ENCODE results near the gene TPRG1L. TPM values are rescaled to one million over a fixed set of nuclear protein-coding genes. Genes with fewer than 3 reads are reported as not detected.
"Not testable (repeated sequence)": the region's sequence is repeated elsewhere in the genome, so short reads cannot be mapped to it uniquely, and the experiment has no call there.

Gene TPRG1L
- total RNA-seq, 6 donors from 2014 or later, result 16.6 to 48.3 (median 40.2) TPM

DNA sequence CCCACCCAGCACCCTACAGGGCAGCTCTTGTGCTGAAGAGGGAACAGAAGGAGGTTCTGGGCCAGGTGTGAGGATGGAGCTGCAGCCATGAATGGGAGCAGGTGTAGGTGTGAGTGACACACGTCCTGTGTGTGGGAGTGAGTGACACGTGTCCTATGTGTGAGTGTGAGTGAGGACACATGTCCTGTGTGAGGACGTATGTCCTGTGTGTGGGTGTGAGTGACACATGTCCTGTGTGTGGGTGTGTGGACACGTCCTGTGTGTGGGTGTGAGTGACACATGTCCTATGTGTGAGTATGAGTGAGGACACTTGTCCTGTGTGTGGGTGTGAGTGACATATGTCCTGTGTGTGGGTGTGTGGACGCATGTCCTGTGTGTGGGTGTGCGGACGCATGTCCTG lies 39.9 kb upstream of the TPRG1L start:
- ATAC-seq (ENCODE audit: low FRiP score in 2 of 2), result no peak
- no peak for DNase-seq
- no peak overlapping the region for H3K4me3 ChIP-seq
- TF ChIP-seq, protein P1, sequence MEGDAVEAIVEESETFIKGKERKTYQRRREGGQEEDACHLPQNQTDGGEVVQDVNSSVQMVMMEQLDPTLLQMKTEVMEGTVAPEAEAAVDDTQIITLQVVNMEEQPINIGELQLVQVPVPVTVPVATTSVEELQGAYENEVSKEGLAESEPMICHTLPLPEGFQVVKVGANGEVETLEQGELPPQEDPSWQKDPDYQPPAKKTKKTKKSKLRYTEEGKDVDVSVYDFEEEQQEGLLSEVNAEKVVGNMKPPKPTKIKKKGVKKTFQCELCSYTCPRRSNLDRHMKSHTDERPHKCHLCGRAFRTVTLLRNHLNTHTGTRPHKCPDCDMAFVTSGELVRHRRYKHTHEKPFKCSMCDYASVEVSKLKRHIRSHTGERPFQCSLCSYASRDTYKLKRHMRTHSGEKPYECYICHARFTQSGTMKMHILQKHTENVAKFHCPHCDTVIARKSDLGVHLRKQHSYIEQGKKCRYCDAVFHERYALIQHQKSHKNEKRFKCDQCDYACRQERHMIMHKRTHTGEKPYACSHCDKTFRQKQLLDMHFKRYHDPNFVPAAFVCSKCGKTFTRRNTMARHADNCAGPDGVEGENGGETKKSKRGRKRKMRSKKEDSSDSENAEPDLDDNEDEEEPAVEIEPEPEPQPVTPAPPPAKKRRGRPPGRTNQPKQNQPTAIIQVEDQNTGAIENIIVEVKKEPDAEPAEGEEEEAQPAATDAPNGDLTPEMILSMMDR (IDR thresholded peaks at IDR 0.05), result no peak
- TF ChIP-seq POLR2AphosphoS5 (IDR thresholded peaks at IDR 0.05) (no peak), EP300 (IDR thresholded peaks at IDR 0.05) (no peak), POLR2A (IDR thresholded peaks at IDR 0.05) (no peak)
- H3K4me1 ChIP-seq, result peaks cover 3 to 30% (median 12%) of the 10 kb centered on the region in 4 donors
- no peak overlapping the region for H3K27ac ChIP-seq
- 80 to 89% methylated on average over 7 of the region's 7 CpGs for WGBS, 2 donors
- H3K27me3 ChIP-seq, result no peaks in the 10 kb centered on the region
- H3K36me3 ChIP-seq, result no peaks in the 10 kb centered on the region
- no peaks in the 10 kb centered on the region for H3K9me3 ChIP-seq

DNA sequence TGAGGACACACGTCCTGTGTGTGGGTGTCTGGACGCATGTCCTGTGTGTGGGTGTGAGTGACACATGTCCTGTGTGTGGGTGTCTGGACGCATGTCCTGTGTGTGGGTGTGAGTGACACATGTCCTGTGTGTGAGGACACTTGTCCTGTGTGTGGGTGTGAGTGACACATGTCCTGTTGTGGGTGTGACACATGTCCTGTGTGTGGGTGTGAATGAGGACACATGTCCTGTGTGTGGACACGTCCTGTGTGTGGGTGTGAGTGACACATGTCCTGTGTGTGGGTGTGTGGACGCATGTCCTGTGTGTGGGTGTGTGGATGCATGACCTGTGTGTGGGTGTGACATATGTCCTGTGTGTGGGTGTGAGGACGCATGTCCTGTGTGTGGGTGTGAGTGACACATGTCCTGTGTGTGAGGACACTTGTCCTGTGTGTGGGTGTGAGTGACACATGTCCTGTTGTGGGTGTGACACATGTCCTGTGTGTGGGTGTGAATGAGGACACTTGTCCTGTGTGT lies 39.4 kb upstream of the TPRG1L start:
- WGBS, 2 donors, result 73 to 80% methylated on average over 6 of the region's 6 CpGs

GRCh38 chr1:3585940-3586568 lies 38.8 kb upstream of the TPRG1L start:
- Histone ChIP-seq H3K4me1 (peaks cover 13 to 39% (median 23%) of the 10 kb centered on the region in 4 donors), H3K4me3 (no peak overlapping the region), H3K9me3 (no peaks in the 10 kb centered on the region), H3K27me3 (no peaks in the 10 kb centered on the region), H3K27ac (no peak overlapping the region), H3K36me3 (no peaks in the 10 kb centered on the region)
- DNase-seq (no peak), ATAC-seq (ENCODE audit: low FRiP score in 2 of 2) (no peak)
- TF ChIP-seq POLR2A (IDR thresholded peaks at IDR 0.05) (no peak), POLR2AphosphoS5 (IDR thresholded peaks at IDR 0.05) (no peak), EP300 (IDR thresholded peaks at IDR 0.05) (no peak)
- TF ChIP-seq, protein P1 (IDR thresholded peaks at IDR 0.05), result no peak
- 89 to 90% methylated on average over 19 of the region's 19 CpGs for WGBS, 2 donors

More for the DNA sequence above, 39.4 kb upstream of the TPRG1L start:
- ATAC-seq (ENCODE audit: low FRiP score in 2 of 2); DNase-seq; H3K36me3 ChIP-seq; H3K4me3 ChIP-seq; H3K9me3 ChIP-seq; H3K27me3 ChIP-seq; H3K27ac ChIP-seq: not testable (repeated sequence)
- H3K4me1 ChIP-seq, result peaks cover 6 to 35% (median 17%) of the 10 kb centered on the region in 4 donors

GRCh38 chr1:3586986-3587759 lies 37.6 kb upstream of the TPRG1L start:
- TF ChIP-seq POLR2A (IDR thresholded peaks at IDR 0.05) (no peak), POLR2AphosphoS5 (IDR thresholded peaks at IDR 0.05) (no peak), EP300 (IDR thresholded peaks at IDR 0.05) (no peak)
- TF ChIP-seq, protein P1 (IDR thresholded peaks at IDR 0.05), result no peak
- no peaks in the 10 kb centered on the region for H3K27me3 ChIP-seq
- peaks cover 14 to 35% (median 26%) of the 10 kb centered on the region in 4 donors for H3K4me1 ChIP-seq
- H3K36me3 ChIP-seq, result no peaks in the 10 kb centered on the region
- ATAC-seq (ENCODE audit: low FRiP score in 2 of 2) (no peak), DNase-seq (no peak)
- WGBS, 2 donors, result 77 to 88% methylated on average over 21 to 24 of the region's 24 CpGs
- H3K4me3 ChIP-seq, result no peak overlapping the region
- no peak overlapping the region for H3K27ac ChIP-seq
- H3K9me3 ChIP-seq, result no peaks in the 10 kb centered on the region

DNA sequence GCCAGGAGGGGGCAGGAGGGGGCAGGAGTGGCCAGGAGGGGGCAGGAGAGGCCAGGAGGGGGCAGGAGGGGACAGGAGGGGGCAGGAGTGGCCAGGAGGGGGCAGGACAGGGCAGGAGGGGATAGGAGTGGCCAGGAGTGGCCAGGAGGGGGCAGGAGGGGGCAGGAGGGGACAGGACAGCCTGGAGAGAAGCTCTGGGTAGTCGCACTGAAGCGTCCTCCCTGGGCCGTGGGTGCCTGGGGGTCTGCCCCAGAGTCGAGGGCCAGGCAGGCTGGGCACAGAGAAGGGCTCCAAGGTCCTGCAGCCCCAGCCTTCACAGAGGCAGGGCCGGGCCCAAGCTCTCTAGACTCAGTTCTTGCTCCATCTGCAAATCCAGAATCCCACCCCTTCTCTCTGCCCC lies 36.4 kb upstream of the TPRG1L start:
- peak overlapping the region in 1 of 4 donors; percentile 30 for H3K27ac ChIP-seq
- 83 to 88% methylated on average over 5 of the region's 5 CpGs for WGBS, 2 donors
- TF ChIP-seq POLR2A (IDR thresholded peaks at IDR 0.05), result no peak
- TF ChIP-seq POLR2AphosphoS5 (IDR thresholded peaks at IDR 0.05), result no peak
- TF ChIP-seq, protein P1 (IDR thresholded peaks at IDR 0.05), result no peak
- no peak for TF ChIP-seq EP300 (IDR thresholded peaks at IDR 0.05)
- ATAC-seq (ENCODE audit: low FRiP score in 2 of 2), result no peak
- H3K36me3 ChIP-seq, result no peaks in the 10 kb centered on the region
- H3K4me3 ChIP-seq, result no peak overlapping the region
- H3K27me3 ChIP-seq, result no peaks in the 10 kb centered on the region
- no peaks in the 10 kb centered on the region for H3K9me3 ChIP-seq
- peaks cover 14 to 36% (median 26%) of the 10 kb centered on the region in 4 donors for H3K4me1 ChIP-seq
- DNase-seq, result no peak

All from upper lobe of left lung (tissue), 6 donors.